Panc1 (cell line): ENCODE data around the gene FGD2. TPM values are rescaled to one million over a fixed set of nuclear protein-coding genes. Genes with fewer than 3 reads are reported as not detected.

Source experiments
- ATAC-seq: fragments of 200-7000 bp; cut with Tn5 transposase; 2 replicates; pipeline ENCODE4 v1.9.1; 2020; ENCODE audit warnings: mild to moderate bottlenecking, moderate library complexity
- BruUV-seq: library from RNA; stranded (reverse); fragments of 400-500 nt; replicated peaks from 2 replicates; lab custom pipeline; 2021; lab: Mats Ljungman, UMichigan
- CTCF ChIA-PET: fragments of 300-600 bp; sonication (Branson Sonifier 250); formaldehyde crosslinking; loops from one replicate; lab custom pipeline; 2022; ENCODE audit warnings: antibody characterized with exemption; lab: Charles Lee
- POLR2A ChIA-PET: fragments of 300-600 bp; sonication (Branson Sonifier 250); formaldehyde crosslinking; loops from one replicate; lab custom pipeline; 2022; ENCODE audit warnings: antibody characterized with exemption; lab: Charles Lee
- DNase-seq: peaks from one replicate; pipeline ENCODE4 v3.0.0-alpha.2; 2010; ENCODE audit warnings: low read depth, low spot score
- H3K27ac ChIP-seq: 2 replicates; pipeline ENCODE4 v1.5.1; 2011; ENCODE audit warnings: mild to moderate bottlenecking, low read length, inconsistent platforms
- H3K27me3 ChIP-seq: fragments of 200-500 bp; sonication (Bioruptor generic); 2 replicates; pipeline ENCODE4 v1.6.0; 2014; ENCODE audit warnings: low read length, inconsistent platforms; ENCODE audit not compliant: control insufficient read depth, insufficient read depth
- H3K36me3 ChIP-seq: fragments of 200-500 bp; sonication (Bioruptor generic); 2 replicates; pipeline ENCODE4 v1.5.1; 2014; ENCODE audit warnings: inconsistent platforms, mild to moderate bottlenecking, low read length, moderate library complexity; ENCODE audit not compliant: control insufficient read depth, insufficient read depth
- H3K4me1 ChIP-seq: 2 replicates; pipeline ENCODE4 v1.5.1; 2011; ENCODE audit warnings: inconsistent platforms, mild to moderate bottlenecking, low read length, moderate library complexity; ENCODE audit not compliant: control insufficient read depth, insufficient read depth
- H3K4me3 ChIP-seq, 2 experiments: 2 replicates each; pipeline ENCODE4 v1.5.1; 2011 to 2012; ENCODE audit warnings: low read depth in 2 of 2, low read length in 2 of 2, mild to moderate bottlenecking in 2 of 2, inconsistent platforms in 1 of 2, moderate library complexity in 1 of 2
- H3K9me3 ChIP-seq: fragments of 200-500 bp; sonication (Bioruptor generic); 2 replicates; pipeline ENCODE4 v1.5.1; 2014; ENCODE audit warnings: low read depth, mild to moderate bottlenecking, inconsistent platforms, low read length, moderate library complexity; ENCODE audit not compliant: control insufficient read depth, insufficient read depth
- CTCF ChIP-seq: fragments of 450-650 bp; IDR thresholded peaks from 2 replicates; pipeline ENCODE4 v1.5.1; 2017; ENCODE audit warnings: mild to moderate bottlenecking
- POLR2AphosphoS5 ChIP-seq: IDR thresholded peaks from 2 replicates; pipeline ENCODE4 v1.6.1; 2012; ENCODE audit warnings: mild to moderate bottlenecking, low read depth, low read length, moderate library complexity
- REST ChIP-seq, 2 experiments: IDR thresholded peaks; 2 replicates each; pipeline ENCODE4 v1.6.1; 2011 to 2012; ENCODE audit warnings: low read depth in 2 of 2, control low read depth in 1 of 2, low read length in 1 of 2, mild to moderate bottlenecking in 1 of 2, moderate library complexity in 1 of 2; ENCODE audit not compliant: insufficient read depth in 1 of 2
- SIN3A ChIP-seq: IDR thresholded peaks from 2 replicates; pipeline ENCODE4 v1.6.1; 2012; ENCODE audit warnings: low read depth, mild to moderate bottlenecking, low read length, moderate library complexity, borderline replicate concordance; ENCODE audit not compliant: insufficient read depth
- TCF7L2 ChIP-seq: IDR thresholded peaks from 2 replicates; pipeline ENCODE4 v1.6.1; 2011; ENCODE audit warnings: mild to moderate bottlenecking, low read depth, low read length, inconsistent platforms
- in situ Hi-C: cut with HindIII; loops from 2 replicates; pipeline ENCODE4 v1.10.0; 2016; ENCODE audit warnings: low sequenced_read_pairs, low pct_unique_long_range_greater_than_20kb
- intact Hi-C: fragments of 100-400 bp; cut with micrococcal nuclease; formaldehyde crosslinking; loops from one replicate; pipeline ENCODE4 v1.10.0; 2022; ENCODE audit not compliant: unreplicated experiment
- total RNA-seq: library from RNA; stranded (reverse); gene quantifications from one replicate; pipeline ENCODE4 v1.2.1, GENCODE V29; 2021; ENCODE audit not compliant: unreplicated experiment

FGD2 gene
- total RNA-seq, 1 experiment from 2014 or later = 0.10 TPM

GRCh38 chr6:37052027-37052628 lies 46.7 kb downstream of the FGD2 start:
- POLR2A ChIA-PET = no interaction called here
- Histone ChIP-seq H3K9me3 (no peaks in the 10 kb centered on the region), H3K36me3 (no peaks in the 10 kb centered on the region), H3K27me3 (no peaks in the 10 kb centered on the region), H3K4me3 (no peak overlapping the region), H3K27ac (peak overlapping the region; percentile 68; the same call in 1 of the 2 replicates), H3K4me1 (peaks cover 12% of the 10 kb centered on the region)
- CTCF ChIA-PET = interaction anchor here (0.6 to 3.3 kb wide), 7 partner anchors 14 to 400 kb away, joined by 3 to 23 read pairs (median 5); partner anchors contain the start of gene PIM1
- ATAC-seq (peak; percentile 5), DNase-seq (no peak)
- no TSS peak for BruUV-seq
- intact Hi-C loops = no loop called here
- in situ Hi-C loops = no loop called here
- TF ChIP-seq POLR2AphosphoS5 (no peak), SIN3A (no peak), REST (IDR thresholded peaks at IDR 0.05; ENCODE audit: insufficient read depth in 1 of 2, low read depth in 2 of 2, low read length in 1 of 2) (no peak), CTCF (no peak), TCF7L2 (no peak)

GRCh38 chr6:37053683-37054082 lies 48.2 kb downstream of the FGD2 start:
- in situ Hi-C loops = no loop called here
- no peak for ATAC-seq

More at GRCh38 chr6:37053683-37054082, 48.2 kb downstream of the FGD2 start:
- TF ChIP-seq TCF7L2 (no peak), REST (IDR thresholded peaks at IDR 0.05; ENCODE audit: insufficient read depth in 1 of 2, low read depth in 2 of 2, low read length in 1 of 2) (no peak), CTCF (no peak), SIN3A (no peak), POLR2AphosphoS5 (no peak)
- CTCF ChIA-PET = interaction anchor here (0.6 kb wide), 1 partner anchor 35 kb away, joined by 3 read pairs; no protein-coding TSS in a partner anchor
- Histone ChIP-seq H3K36me3 (no peaks in the 10 kb centered on the region), H3K4me1 (peaks cover 26% of the 10 kb centered on the region), H3K27ac (peak overlapping the region; percentile 29; the same call in 1 of the 2 replicates), H3K27me3 (no peaks in the 10 kb centered on the region), H3K4me3 (no peak overlapping the region), H3K9me3 (no peaks in the 10 kb centered on the region)
- POLR2A ChIA-PET = interaction anchor here (0.6 kb wide), 1 partner anchor 294 kb away, joined by 9 read pairs; no protein-coding TSS in a partner anchor
- intact Hi-C loops = no loop called here
- no TSS peak for BruUV-seq
- DNase-seq = no peak
